HG02970 (cell line): ENCODE data around the gene LRRC8E.
"Not testable (repeated sequence)": the region's sequence is repeated elsewhere in the genome, so short reads cannot be mapped to it uniquely, and the experiment has no call there.

Source experiments
- ATAC-seq: cut with Tn5 transposase; IDR thresholded peaks from one replicate; pipeline ENCODE4 v1.9.1; 2021; ENCODE audit warnings: mild to moderate bottlenecking, moderate library complexity, moderate number of reproducible peaks; ENCODE audit not compliant: unreplicated experiment, low FRiP score

LRRC8E gene

DNA sequence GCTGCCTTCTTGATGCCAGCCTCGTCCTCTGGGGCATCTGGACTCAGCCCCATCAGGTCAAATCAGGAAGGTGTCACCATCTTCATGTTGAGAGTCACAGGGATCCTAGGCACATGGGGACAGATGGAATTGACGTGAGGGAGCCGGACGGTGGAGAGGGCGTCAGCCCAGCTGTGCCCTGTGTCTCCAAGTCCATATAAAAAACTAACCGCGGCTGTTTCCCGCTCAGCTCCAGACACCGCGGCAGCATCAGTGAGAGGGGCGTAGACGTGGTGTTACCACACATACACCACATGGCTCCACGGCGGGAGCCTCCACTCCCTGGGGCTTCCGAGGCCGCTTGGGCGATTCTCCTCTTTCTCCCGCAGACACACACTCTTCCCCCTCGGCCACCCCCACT, 8.5 kb upstream of the LRRC8E start:
- no peak for ATAC-seq

DNA sequence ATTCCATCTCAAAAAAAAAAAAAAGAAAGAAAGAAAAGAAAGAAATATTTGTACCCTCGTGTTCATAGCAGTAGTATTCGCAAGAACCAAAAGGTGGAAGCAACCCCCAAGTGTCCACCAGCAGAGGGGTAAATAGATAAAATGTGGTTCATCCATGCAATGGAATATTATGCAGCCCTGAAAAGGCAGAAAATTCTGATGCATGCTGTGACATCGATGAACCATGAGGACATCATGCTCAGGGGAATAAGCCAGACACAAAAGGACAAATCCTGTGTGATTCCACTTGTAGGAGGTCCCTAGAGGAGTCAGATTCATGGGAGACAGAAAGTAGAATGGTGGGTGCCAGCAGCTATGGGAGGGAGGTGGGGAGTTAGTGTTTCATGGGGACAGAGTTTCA, 6.4 kb upstream of the LRRC8E start:
- ATAC-seq, result no peak

DNA sequence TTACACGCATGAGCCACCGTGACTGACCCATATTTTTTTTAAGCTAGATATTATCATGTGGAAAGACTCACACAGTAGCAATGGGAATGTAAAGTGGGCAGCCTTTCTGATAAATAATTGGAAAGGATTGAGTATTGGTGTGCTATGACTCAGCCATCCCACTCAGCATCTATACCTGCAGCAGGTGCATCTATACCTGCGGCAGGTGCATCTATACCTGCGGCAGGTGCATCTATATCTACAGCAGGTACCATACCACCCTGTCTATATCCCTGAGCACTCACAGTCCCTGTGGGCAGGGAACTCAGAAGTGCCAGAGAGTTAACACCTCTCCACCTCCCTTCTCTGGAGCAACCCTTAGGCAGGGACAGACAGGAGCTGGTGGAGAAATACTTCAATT, 5.2 kb upstream of the LRRC8E start:
- ATAC-seq, result no peak

DNA sequence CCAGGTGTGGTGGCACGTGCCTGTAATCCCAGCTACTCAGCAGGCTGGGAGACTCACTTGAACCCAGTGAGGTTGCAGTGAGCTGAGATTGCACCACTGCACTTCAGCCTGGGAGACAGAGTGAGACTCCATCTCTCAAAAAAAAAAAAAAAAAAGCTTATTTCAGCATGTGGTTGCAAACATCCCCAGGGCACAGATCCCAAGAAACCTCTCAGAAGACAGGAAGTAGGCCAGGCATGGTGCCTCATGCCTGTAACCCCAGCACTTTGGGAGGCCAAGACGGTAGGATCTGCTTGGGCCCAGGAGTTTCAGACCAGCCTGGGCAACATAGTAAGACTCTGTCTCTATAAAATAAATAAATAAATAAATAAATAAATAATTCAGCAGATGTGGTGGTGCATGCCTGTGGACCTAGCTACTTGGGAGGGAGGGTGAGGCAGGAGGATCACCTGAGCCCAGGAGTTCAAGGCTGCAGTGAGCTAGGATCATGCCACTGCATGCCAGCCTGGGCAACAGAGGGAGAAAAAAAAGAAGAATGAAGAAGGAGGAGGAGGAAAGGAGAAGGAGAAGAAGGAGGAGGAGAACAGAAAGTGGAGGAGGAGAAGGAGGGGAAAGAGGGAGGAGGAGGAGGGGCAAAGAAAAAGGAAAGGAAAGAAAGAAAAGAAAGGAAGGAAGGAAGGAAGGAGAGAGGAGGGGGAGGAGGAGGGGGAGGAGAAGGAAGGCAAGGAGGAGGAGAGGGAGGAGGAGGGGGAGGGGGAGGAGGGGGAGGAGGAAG, 4.3 kb upstream of the LRRC8E start:
- no peak for ATAC-seq

DNA sequence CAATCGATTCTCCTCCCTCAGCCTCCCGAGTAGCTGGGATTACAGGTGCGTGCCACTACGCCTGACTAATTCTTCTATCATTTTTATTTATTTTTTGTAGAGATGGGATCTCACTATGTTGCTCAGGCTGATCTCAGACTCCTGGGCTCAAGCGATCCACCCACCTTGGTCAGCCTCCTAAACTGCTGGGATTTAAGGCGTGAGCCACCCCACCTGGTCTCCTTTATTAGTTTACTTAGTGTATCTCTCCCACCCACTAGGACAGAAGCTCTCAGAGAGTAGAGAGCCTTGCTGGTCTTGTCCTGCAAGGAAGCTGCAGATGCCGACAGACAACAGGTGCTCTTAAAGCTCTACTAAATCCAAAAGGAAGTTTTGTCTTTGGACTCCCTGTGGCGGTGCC, 2.5 kb upstream of the LRRC8E start:
- no peak for ATAC-seq

DNA sequence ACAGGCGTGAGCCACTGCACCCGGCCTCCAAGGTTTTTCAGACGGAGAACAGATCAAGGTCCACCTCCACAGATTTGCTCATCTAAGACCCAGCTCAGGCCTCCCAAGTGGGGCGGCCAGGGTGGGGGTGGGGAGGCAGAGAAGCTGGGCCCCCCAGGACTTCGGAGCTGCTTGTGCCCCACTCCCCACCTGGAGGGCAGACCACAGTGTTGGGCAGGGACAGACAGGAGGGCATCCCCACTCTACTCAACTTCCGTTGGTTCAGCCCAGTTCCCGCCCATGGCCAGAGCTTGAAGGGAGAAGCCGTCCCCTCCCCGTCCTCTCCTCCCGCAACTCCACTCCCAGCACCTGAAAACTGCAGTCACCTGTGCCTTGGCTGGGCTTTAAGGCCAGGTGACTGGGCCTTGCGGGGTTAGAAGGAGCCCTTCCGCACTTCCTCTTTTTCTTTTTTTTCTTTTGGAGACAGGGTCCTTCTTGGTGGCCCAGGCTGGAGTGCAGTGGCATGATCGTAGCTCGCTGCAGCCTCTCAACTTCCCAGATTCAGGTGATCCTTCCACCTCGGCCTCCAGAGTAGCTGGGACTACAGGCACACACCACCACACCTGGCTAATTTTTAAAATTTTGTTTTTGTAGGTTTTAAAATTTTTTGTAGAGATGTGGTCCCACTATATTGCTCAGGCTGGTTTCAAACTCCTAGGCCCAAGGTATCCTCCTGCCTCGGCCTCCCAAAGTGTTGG, 734 bp upstream of the LRRC8E start:
- no peak for ATAC-seq

DNA sequence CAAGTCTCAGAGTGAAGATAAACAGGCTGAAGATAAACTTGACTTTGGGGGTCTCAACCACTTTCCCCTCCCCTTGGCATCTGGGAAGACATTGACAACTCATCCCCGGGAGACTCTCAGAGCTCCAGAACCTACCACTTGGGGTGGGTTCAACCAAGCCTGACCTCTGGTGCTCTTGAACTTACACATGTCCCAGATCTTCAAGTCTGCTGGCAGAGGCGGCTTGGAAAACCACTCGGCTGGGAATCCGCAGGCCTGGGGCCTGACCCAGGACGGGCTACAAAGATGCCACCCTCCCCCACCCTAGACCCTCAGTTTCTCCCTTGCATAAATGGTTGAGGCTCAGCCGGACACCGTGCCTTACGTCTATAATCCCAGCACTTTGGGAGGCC, 512 bp downstream of the LRRC8E start:
- ATAC-seq, result no peak

DNA sequence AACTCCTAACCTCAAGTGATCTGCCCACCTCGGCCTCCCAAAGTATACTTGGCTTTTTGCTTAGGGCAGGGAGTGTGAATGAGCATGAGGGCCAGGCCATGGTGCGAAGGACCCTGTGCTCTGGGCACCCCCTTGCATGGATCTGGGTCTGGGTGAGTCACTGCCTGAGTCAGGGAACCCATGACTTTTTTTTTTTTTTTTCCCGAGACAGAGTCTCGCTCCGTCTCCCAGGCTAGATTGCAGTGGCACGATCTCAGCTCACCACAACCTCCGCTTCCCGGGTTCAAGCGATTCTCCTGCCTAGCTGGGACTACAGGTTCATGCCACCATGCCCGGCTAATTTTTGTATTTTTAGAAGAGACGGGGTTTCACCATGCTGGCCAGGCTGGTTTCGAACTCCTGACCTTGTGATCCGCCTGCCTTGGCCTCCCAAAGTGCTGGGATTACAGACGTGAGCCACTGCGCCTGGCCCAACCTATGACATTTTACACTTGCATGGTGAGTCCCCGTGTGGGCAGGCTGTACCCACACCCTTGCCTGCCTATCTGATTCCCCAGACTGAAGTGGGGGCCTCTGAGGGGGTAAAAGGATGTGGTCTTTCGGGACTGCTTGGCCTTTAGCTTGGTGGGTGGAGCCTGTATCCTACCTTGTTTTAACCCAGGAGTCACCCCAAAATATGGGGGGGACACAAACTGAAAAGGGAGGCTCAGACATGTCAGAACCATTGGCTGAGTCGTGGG, 5.2 kb downstream of the LRRC8E start:
- not testable (repeated sequence) for ATAC-seq

DNA sequence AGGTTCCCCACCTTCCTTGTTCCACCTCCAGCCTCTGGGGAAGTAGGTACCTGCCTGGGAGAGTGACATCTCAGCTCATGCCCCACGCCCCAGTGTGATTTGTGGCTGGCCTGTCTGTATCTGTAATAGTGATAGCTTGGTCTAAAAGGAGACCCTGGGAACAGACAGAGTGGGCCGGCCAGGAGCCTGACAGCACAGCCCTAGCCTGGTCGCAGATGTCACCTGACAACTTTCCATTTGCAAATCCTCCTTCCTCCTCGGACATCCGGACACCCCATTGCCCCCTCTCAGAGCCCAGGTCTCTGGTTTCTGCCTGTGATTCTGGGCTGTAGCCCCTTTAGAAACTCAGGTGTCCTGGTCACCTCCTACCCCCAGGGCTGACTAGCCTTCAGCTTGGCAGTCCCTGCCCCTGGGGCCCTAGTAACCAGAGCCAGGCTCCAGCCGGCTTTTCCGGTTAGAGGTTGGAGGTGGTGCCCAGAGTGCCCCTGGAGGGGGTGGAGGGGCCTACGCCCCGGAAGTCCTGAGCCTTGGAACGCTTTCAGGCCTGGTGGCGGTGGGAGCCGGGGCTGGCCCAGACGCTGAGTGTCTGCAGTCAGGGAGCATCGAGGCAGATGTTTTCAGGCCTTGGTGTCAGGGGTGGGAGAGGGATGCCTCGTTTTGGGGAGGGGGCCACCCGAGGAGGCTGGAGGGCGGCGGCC, 6.5 kb downstream of the LRRC8E start:
- no peak for ATAC-seq

DNA sequence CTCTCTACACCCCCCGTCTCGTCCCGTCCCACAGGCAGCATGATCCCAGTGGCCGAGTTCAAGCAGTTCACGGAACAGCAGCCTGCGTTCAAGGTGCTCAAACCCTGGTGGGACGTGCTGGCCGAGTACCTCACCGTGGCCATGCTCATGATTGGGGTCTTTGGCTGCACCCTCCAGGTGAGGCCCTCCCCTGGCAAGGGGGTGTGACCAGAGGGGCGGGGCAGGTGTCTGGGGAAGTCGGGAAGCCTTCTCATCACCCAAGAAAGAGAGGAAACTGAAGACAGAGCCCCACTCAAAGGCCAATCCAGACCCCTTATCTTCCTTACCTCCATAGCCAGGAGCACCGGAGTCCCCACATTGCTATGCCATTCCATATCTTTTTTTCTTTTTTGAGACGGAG, 7.3 kb downstream of the LRRC8E start:
- no peak for ATAC-seq

DNA sequence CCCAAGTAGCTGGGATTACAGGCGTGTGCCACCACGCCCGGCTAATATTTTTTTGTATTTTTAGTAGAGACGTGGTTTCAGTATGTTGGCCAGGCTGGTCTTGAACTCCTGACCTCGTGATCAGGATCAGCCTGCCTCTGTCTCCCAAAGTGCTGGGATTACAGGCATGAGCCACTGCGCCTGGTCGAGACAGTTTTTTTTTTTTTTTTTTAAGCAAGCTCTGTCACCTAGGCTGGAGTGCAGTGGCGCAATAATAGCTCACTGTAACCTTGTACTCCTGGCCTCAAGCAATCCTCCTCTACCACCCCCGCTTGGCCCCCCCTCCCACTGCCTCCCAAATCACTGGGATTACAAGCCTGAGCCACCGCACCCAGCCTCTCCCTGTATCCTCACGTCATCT, 9.0 kb downstream of the LRRC8E start:
- ATAC-seq, result no peak

DNA sequence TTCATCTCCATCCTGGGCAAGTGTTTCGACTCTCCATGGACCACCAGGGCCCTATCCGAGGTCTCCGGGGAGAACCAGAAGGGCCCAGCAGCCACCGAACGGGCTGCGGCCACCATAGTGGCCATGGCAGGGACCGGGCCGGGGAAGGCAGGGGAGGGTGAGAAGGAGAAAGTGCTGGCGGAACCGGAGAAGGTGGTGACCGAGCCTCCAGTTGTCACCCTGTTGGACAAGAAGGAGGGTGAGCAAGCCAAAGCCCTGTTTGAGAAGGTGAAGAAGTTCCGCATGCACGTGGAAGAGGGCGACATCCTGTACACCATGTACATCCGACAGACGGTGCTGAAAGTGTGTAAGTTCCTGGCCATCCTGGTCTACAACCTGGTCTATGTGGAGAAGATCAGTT, 10.7 kb downstream of the LRRC8E start:
- no peak for ATAC-seq

DNA sequence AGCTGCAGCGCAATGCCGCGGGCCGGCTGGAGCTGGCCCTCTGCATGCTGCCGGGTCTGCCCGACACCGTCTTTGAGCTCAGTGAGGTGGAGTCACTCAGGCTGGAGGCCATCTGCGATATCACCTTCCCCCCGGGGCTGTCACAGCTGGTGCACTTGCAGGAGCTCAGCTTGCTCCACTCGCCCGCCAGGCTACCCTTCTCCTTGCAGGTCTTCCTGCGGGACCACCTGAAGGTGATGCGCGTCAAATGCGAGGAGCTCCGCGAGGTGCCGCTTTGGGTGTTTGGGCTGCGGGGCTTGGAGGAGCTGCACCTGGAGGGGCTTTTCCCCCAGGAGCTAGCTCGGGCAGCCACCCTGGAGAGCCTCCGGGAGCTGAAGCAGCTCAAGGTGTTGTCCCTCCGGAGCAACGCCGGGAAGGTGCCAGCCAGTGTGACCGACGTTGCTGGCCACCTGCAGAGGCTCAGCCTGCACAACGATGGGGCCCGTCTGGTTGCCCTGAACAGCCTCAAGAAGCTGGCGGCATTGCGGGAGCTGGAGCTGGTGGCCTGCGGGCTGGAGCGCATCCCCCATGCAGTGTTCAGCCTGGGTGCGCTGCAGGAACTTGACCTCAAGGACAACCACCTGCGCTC, 11.6 kb downstream of the LRRC8E start:
- ATAC-seq, result no peak

DNA sequence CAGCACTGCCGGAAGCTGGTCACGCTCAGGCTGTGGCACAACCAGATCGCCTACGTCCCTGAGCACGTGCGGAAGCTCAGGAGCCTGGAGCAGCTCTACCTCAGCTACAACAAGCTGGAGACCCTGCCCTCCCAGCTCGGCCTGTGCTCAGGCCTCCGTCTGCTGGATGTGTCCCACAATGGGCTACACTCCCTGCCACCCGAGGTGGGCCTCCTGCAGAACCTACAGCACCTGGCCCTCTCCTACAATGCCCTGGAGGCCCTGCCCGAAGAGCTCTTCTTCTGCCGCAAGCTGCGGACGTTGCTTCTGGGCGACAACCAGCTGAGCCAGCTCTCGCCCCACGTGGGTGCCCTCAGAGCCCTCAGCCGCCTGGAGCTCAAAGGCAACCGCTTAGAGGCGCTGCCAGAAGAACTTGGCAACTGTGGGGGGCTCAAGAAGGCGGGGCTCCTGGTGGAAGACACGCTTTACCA, 12.1 kb downstream of the LRRC8E start:
- no peak for ATAC-seq

DNA sequence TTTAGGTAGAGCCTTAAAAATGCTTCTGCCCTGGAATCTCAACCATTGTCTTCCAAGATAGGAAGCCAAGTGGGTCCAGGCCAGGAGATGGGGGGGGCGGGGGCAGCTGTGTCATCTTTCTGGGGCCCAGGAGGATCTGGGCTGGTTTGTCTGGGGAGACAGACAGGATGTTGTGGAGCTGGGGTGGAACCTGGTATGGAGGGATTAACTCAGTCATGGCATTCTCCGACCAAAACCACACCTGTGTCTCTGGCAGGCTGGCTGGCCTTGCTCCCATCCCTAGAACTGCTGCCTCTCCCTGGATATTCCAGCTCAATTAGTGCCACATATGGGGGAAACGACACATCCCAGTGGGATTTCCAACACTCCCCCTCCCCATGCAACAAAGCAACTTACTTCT, 12.6 kb downstream of the LRRC8E start:
- no peak for ATAC-seq

DNA sequence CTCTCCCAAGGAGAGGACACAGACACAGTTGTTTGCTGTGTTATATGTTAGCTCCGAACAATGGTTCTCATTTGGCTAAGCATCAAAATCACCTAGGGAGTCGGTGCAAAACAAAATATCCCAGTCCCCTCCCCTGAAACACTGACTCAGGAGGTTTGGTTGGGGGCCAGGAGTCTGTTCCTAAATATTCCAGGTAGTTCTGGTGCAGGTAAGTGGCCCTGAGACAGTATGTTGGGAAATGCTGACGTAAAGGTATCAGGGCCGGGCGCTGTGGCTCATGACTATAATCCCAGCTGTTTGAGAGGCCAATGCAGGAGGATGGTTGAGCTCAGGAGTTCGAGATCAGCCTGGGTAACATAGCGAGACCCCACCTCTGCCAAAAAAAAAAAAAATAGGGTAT, 13.0 kb downstream of the LRRC8E start:
- no peak for ATAC-seq

DNA sequence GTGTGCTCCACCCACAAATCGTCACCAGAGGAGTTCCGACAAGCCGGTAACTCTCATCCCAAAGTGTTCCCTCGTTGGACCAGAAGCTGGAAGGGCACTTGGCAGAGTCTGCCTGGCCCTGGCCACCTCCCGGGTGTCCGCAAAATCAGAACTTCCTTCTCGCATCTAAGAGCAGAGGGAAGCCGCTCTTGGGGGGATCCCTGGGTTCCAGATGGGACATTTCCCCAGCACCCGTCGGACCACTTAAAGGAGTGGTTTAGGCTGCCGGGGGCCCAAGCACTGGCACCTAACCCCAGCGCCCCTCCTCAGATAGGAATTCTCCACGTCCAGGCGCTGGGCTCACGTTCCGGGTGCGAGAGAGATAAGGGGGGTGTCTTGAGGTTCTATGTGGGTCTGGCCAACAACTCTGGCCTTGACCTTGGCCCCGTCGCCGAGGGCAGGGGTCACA, 14.5 kb downstream of the LRRC8E start:
- ATAC-seq, result no peak

DNA sequence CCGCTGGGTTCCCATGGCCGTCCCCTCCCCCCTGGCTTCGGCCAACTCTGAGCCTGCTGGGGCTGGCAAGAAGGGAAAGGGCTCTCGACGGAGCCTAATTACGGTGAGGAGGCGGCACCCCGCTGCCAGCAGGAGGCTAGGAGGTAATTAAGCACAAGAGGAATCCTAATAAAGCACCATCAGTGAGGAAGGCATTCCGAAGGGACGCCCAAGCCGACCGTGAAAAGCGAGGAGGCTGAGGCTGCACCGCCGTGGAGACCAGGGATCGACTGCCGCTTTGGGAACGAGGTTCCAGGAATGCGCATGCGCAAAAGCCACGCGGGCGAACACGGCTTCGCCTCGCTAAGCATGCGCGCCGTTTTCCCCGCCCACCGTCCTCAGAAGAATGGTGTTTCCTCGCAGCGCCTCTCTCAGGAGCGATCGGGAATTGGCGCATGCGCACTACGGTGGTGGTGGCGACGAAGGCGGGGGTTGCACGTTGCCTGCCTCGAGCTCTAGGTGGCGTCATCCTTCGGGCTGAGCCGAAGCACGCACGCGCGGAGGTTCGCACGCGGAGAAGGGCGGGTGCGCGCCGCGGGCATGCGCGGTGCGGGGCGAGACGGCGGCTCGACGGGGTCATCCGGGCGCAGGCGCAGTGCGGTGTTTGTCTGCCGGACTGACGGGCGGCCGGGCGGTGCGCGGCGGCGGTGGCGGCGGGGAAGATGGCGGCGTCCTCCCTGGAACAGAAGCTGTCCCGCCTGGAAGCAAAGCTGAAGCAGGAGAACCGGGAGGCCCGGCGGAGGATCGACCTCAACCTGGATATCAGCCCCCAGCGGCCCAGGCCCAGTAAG, 15.1 kb downstream of the LRRC8E start, which contains the start of gene MAP2K7:
TSS of gene MAP2K7 (plus strand) at position 634 of the 830 bp plus-strand sequence. CDS start at position 702, 68 bp downstream.
- peak; percentile 92 for ATAC-seq
